Stimulated activated CD4-positive, alpha-beta T cell treated with anti-CD3 and anti-CD28 coated beads, Interleukin-2, amount 100 ng/mL, for 48 hours (primary cell): Measurements from ENCODE around the gene SDK2.

Experiments
- DNase-seq, 2 donors: peaks; one replicate each; pipeline ENCODE4 v3.0.0-alpha.2; 2020

Gene SDK2

GRCh38 chr17:73552300-73553048, 91.8 kb downstream of the SDK2 start:
- DNase-seq = no peak

GRCh38 chr17:73551759-73552158, 92.5 kb downstream of the SDK2 start:
- DNase-seq = peak; percentile 1 to 16

- DNase-seq = no peak
Measured at GRCh38 chr17:73551144-73551543, 93.1 kb downstream of the SDK2 start.

GRCh38 chr17:73550556-73550955, 93.7 kb downstream of the SDK2 start:
- no peak for DNase-seq

GRCh38 chr17:73549841-73550430, 94.3 kb downstream of the SDK2 start:
- DNase-seq = no peak

- DNase-seq = no peak
Measured at GRCh38 chr17:73548620-73549311, 95.5 kb downstream of the SDK2 start.

- no peak for DNase-seq
Measured at GRCh38 chr17:73547790-73548189, 96.5 kb downstream of the SDK2 start.

- peak in 1 of 2 donors; percentile 13 for DNase-seq
Measured at GRCh38 chr17:73546770-73547536, 97.3 kb downstream of the SDK2 start.

- DNase-seq = no peak
Measured at GRCh38 chr17:73546114-73546513, 98.1 kb downstream of the SDK2 start.

GRCh38 chr17:73545109-73546032, 98.9 kb downstream of the SDK2 start:
- no peak for DNase-seq

GRCh38 chr17:73544333-73544732, 99.9 kb downstream of the SDK2 start:
- DNase-seq = no peak

GRCh38 chr17:73542323-73542722, 101.9 kb downstream of the SDK2 start:
- no peak for DNase-seq

GRCh38 chr17:73541561-73541981, 102.7 kb downstream of the SDK2 start:
- DNase-seq = no peak

GRCh38 chr17:73541111-73541510, 103.1 kb downstream of the SDK2 start:
- DNase-seq = no peak

GRCh38 chr17:73539166-73539565, 105.1 kb downstream of the SDK2 start:
- DNase-seq = no peak

GRCh38 chr17:73538445-73538844, 105.8 kb downstream of the SDK2 start:
- DNase-seq = no peak

GRCh38 chr17:73536700-73537605, 107.3 kb downstream of the SDK2 start:
- DNase-seq = no peak

- no peak for DNase-seq
Measured at GRCh38 chr17:73535746-73536145, 108.5 kb downstream of the SDK2 start.

- DNase-seq = no peak
Measured at GRCh38 chr17:73534209-73534909, 109.9 kb downstream of the SDK2 start.

GRCh38 chr17:73533781-73534180, 110.5 kb downstream of the SDK2 start:
- DNase-seq = no peak
